ENCODE data around the gene FXR2. TPM values are rescaled to one million over a fixed set of nuclear protein-coding genes. Genes with fewer than 3 reads are reported as not detected.
A peak's percentile ranks its signal among the peaks of the same experiment; 100 is the strongest.

Gene FXR2
- total RNA-seq, 3 donors from 2014 or later (not counting 1 experiment from before 2014, with no cell fraction given), result 23.7 to 40.2 (median 29.5) TPM

- H3K4me3 ChIP-seq (ENCODE audit: low read length), result no peak overlapping the region
- H3K36me3 ChIP-seq (ENCODE audit: control insufficient read depth, insufficient read depth, low read length), result no peaks in the 10 kb centered on the region
- Mint-ChIP-seq H3K36me3 (no peaks in the 10 kb centered on the region), H3K9me3 (no peaks in the 10 kb centered on the region), H3K4me1 (no peaks in the 10 kb centered on the region), H3K27me3 (ENCODE audit: low read depth in 2 of 2) (no peaks in the 10 kb centered on the region), H3K4me3 (no peak overlapping the region), H3K27ac (no peak overlapping the region)
- intact Hi-C loops (cut with micrococcal nuclease), result no loop called here
- DNase-seq (no peak), ATAC-seq (no peak)
- H3K9me3 ChIP-seq (ENCODE audit: control insufficient read depth, insufficient read depth, low read length), result no peaks in the 10 kb centered on the region
- H3K27me3 ChIP-seq (ENCODE audit: control insufficient read depth, insufficient read depth, low read length), result no peaks in the 10 kb centered on the region
- TF ChIP-seq, protein P1, sequence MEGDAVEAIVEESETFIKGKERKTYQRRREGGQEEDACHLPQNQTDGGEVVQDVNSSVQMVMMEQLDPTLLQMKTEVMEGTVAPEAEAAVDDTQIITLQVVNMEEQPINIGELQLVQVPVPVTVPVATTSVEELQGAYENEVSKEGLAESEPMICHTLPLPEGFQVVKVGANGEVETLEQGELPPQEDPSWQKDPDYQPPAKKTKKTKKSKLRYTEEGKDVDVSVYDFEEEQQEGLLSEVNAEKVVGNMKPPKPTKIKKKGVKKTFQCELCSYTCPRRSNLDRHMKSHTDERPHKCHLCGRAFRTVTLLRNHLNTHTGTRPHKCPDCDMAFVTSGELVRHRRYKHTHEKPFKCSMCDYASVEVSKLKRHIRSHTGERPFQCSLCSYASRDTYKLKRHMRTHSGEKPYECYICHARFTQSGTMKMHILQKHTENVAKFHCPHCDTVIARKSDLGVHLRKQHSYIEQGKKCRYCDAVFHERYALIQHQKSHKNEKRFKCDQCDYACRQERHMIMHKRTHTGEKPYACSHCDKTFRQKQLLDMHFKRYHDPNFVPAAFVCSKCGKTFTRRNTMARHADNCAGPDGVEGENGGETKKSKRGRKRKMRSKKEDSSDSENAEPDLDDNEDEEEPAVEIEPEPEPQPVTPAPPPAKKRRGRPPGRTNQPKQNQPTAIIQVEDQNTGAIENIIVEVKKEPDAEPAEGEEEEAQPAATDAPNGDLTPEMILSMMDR (IDR thresholded peaks at IDR 0.05), result no peak
- H3K4me1 ChIP-seq (ENCODE audit: control insufficient read depth, insufficient read depth, low read length), result no peaks in the 10 kb centered on the region
- no peak overlapping the region for H3K27ac ChIP-seq (ENCODE audit: low read length)
- WGBS (ENCODE audit: insufficient coverage), result 94% methylated on average over 8 of the region's 8 CpGs
These were observed 6.1 kb upstream of the FXR2 start for GRCh38 chr17:7620835-7621234.

GRCh38 chr17:7618608-7619007 lies 3.9 kb upstream of the FXR2 start:
- ATAC-seq (no peak), DNase-seq (no peak)
- 84% methylated on average over 4 of the region's 5 CpGs for WGBS (ENCODE audit: insufficient coverage)
- Histone ChIP-seq H3K36me3 (ENCODE audit: control insufficient read depth, insufficient read depth, low read length) (no peaks in the 10 kb centered on the region), H3K9me3 (ENCODE audit: control insufficient read depth, insufficient read depth, low read length) (no peaks in the 10 kb centered on the region), H3K4me3 (ENCODE audit: low read length) (no peak overlapping the region), H3K4me1 (ENCODE audit: control insufficient read depth, insufficient read depth, low read length) (peaks cover 12% of the 10 kb centered on the region), H3K27ac (ENCODE audit: low read length) (no peak overlapping the region), H3K27me3 (ENCODE audit: control insufficient read depth, insufficient read depth, low read length) (no peaks in the 10 kb centered on the region)
- H3K9me3 Mint-ChIP-seq, result no peaks in the 10 kb centered on the region
- no peaks in the 10 kb centered on the region for H3K36me3 Mint-ChIP-seq
- no peak overlapping the region for H3K4me3 Mint-ChIP-seq
- no peak overlapping the region for H3K27ac Mint-ChIP-seq
- TF ChIP-seq, protein P1 (IDR thresholded peaks at IDR 0.05), result no peak
- intact Hi-C loops (cut with micrococcal nuclease), result no loop called here
- H3K27me3 Mint-ChIP-seq (ENCODE audit: low read depth in 2 of 2), result no peaks in the 10 kb centered on the region
- peaks cover 5 to 12% of the 10 kb centered on the region in 2 donors for H3K4me1 Mint-ChIP-seq

- no peaks in the 10 kb centered on the region for H3K9me3 Mint-ChIP-seq
These were observed 609 bp upstream of the FXR2 start for GRCh38 chr17:7615265-7615747.

More at GRCh38 chr17:7615265-7615747, 609 bp upstream of the FXR2 start:
- DNase-seq (no peak), ATAC-seq (peak; percentile 12 to 19 (median 14))
- no peaks in the 10 kb centered on the region for H3K9me3 ChIP-seq (ENCODE audit: control insufficient read depth, insufficient read depth, low read length)
- Mint-ChIP-seq H3K27ac (peak overlapping the region; percentile 90 to 95), H3K4me1 (peaks cover 29 to 44% of the 10 kb centered on the region in 2 donors), H3K4me3 (peak overlapping the region; percentile 96), H3K27me3 (ENCODE audit: low read depth in 2 of 2) (no peaks in the 10 kb centered on the region), H3K36me3 (no peaks in the 10 kb centered on the region)
- WGBS (ENCODE audit: insufficient coverage), result 6% methylated on average over 28 of the region's 28 CpGs
- intact Hi-C loops (cut with micrococcal nuclease), result loop anchor here (2.0 kb wide), 2 partner anchors 43 to 71 kb away; partner anchors contain the start of gene TP53
- TF ChIP-seq, protein P1 (IDR thresholded peaks at IDR 0.05), result no peak
- peak overlapping the region; percentile 64 for H3K4me3 ChIP-seq (ENCODE audit: low read length)
- peak overlapping the region; percentile 71 for H3K27ac ChIP-seq (ENCODE audit: low read length)
- no peaks in the 10 kb centered on the region for H3K27me3 ChIP-seq (ENCODE audit: control insufficient read depth, insufficient read depth, low read length)
- H3K4me1 ChIP-seq (ENCODE audit: control insufficient read depth, insufficient read depth, low read length), result peaks cover 17% of the 10 kb centered on the region
- no peaks in the 10 kb centered on the region for H3K36me3 ChIP-seq (ENCODE audit: control insufficient read depth, insufficient read depth, low read length)
